Measurements from ENCODE around the gene GORASP1.

GORASP1 gene

DNA sequence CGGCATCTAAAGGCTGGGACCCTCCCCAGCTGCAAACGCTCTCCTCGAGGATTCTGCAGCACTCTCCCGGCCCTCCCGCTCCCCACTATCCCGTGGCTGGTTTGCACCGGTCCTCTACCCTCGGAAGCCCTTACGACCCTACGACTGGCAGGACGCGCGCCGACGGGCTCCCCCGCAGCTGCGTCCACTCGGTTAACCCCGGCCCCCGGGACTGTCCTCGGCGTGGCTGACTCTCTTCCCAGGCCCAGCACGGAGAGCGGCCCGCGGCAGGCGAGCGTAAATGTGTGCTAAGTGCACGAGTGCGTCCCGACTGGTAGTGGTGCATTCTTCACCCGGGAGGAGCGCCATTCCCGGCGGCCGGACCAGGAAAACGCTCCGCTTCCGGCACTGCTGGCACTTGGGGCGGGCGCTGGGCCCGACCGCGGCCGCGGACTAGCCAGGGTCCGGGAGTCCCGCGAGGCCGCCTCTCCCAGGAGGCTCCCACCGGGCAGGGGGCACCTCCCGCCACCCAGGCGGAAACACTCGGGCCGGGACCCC lies 508 bp downstream of the GORASP1 start:
- Histone ChIP-seq H3K27me3 (no peaks in the 10 kb centered on the region), H3K36me3 (no peaks in the 10 kb centered on the region; the same call in 1 of the 2 replicates), H3K4me1 (no peaks in the 10 kb centered on the region), H3K9me3 (no peaks in the 10 kb centered on the region), H3K4me3 (ENCODE audit: low read depth, low read length) (peak overlapping the region; percentile 79)
- TF ChIP-seq, protein P1, sequence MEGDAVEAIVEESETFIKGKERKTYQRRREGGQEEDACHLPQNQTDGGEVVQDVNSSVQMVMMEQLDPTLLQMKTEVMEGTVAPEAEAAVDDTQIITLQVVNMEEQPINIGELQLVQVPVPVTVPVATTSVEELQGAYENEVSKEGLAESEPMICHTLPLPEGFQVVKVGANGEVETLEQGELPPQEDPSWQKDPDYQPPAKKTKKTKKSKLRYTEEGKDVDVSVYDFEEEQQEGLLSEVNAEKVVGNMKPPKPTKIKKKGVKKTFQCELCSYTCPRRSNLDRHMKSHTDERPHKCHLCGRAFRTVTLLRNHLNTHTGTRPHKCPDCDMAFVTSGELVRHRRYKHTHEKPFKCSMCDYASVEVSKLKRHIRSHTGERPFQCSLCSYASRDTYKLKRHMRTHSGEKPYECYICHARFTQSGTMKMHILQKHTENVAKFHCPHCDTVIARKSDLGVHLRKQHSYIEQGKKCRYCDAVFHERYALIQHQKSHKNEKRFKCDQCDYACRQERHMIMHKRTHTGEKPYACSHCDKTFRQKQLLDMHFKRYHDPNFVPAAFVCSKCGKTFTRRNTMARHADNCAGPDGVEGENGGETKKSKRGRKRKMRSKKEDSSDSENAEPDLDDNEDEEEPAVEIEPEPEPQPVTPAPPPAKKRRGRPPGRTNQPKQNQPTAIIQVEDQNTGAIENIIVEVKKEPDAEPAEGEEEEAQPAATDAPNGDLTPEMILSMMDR (IDR thresholded peaks at IDR 0.05; ENCODE audit: low read depth, low read length) = no peak
- peak; percentile 36 for DNase-seq

DNA sequence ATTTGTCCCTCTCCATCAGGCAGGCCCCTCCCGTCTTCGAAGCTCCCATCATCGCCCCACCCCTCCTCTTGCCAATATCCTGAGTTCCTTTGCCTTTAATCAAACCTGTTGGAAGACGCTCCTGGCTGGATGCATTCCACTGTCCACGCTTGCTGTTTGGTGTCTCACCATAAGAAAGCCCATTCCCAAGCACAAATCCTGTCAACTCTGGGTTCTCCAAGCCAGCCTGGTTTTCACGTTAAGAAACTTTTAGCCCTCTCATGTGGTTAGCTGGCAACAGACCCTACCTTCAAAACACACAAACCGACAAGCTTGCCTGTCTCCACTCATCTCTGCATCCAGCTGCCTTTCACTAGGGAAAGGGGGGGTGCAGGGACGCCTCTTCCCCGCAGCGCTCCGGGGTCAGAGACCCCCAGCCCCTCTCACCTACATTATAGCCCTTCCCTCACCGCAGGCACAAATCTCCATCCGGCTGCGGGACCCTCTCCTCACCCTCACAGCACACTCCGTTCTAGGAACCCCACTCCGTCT lies 1.1 kb downstream of the GORASP1 start:
- Histone ChIP-seq H3K27me3 (no peaks in the 10 kb centered on the region), H3K9me3 (no peaks in the 10 kb centered on the region), H3K4me3 (ENCODE audit: low read depth, low read length) (peak overlapping the region; percentile 79), H3K4me1 (no peaks in the 10 kb centered on the region), H3K36me3 (no peaks in the 10 kb centered on the region; the same call in 1 of the 2 replicates)
- TF ChIP-seq, protein P1 (IDR thresholded peaks at IDR 0.05; ENCODE audit: low read depth, low read length) = no peak
- no peak for DNase-seq

DNA sequence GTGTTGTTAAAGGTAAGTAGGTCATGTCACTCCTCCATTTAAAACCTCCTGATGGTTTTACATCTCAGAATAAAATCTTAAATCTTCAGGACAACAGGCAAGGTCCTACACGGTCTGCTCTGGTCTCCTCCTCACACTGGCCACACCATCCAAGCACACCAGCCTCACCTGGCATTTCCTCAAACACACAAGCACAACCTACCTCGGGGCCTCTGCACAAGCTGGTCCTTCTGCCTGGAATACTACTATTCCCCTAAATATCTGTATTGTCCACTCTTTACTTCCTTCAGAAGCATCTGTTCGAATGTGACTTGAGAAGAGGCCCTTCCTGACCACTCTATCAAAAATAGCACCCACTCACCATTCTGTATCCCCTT lies 1.8 kb downstream of the GORASP1 start:
- Histone ChIP-seq H3K36me3 (no peaks in the 10 kb centered on the region; the same call in 1 of the 2 replicates), H3K4me3 (ENCODE audit: low read depth, low read length) (no peak overlapping the region), H3K9me3 (no peaks in the 10 kb centered on the region), H3K27me3 (no peaks in the 10 kb centered on the region), H3K4me1 (no peaks in the 10 kb centered on the region)
- DNase-seq = no peak
- TF ChIP-seq, protein P1 (IDR thresholded peaks at IDR 0.05; ENCODE audit: low read depth, low read length) = no peak

DNA sequence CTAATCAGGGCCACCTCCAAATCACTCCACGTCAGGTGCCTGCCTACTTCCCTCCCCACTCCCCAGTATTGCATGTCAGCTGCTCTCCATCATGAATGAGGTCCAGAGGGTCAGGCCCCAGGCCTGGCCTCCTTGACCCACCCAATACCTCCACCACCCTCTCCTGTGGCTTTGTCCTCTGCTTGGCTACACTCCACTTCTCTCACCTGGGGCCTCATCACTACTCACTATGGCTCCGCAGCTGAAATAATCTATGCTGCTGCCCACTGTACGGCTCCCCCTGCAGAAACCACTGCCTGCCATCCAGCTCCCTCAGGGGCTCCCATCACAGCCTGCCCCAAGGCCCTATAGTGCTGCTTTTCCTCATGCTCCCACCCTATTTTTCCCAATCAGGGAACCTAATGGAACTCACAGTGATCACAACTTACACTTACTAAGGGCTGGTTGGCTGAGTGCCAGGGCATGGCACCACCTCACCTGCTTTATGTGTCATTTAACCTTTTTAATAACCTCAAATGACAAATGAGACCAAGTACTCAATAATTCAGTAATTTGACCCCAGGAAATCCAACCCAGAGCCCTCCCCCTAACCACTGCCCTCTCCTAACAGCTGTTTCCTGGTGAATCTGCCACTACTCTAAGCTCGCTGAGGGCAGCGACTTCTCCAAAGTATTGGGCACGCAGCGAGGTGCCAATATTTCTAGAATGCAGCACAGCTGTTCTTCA lies 2.3 kb downstream of the GORASP1 start:
- Histone ChIP-seq H3K4me3 (ENCODE audit: low read depth, low read length) (no peak overlapping the region), H3K9me3 (no peaks in the 10 kb centered on the region), H3K36me3 (no peaks in the 10 kb centered on the region; the same call in 1 of the 2 replicates), H3K4me1 (no peaks in the 10 kb centered on the region), H3K27me3 (no peaks in the 10 kb centered on the region)
- DNase-seq = no peak
- TF ChIP-seq, protein P1 (IDR thresholded peaks at IDR 0.05; ENCODE audit: low read depth, low read length) = no peak

DNA sequence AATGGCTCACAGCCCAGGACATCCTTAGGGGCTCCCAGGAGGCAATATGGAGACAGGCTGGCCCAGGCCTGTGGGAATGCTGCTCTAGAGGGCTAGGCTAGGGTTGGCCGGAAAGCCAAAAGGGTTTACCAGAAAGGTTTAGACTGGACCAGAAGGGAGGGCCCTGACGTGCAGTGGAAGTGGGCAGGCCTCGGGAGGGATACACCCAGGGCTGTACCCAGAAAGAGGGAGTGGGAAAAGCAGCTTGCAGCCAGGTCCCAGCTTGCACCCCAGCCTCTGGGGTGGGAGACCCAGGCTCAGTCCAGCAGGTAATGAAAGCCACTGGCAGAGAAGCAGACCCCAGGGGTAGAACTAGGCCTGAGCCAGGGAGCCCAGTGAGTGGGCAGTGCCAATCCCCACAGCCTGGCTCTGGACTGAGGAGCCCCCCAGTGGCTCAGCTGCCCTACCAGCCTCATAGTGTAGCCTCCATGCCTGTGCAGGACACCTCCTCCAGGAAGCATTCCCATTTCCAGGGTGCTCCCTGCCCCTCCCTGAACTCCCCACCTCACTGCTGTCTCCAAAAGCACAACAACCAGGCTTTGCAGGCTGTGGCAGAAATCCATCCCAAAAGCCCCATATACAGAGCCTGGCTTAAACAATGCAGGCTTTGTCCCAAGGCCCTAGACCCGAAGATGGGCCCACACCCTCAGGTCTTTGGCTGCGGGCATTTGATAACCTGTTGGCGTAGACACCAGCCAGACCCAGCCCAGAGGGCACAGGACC lies 3.5 kb downstream of the GORASP1 start:
- Histone ChIP-seq H3K36me3 (no peaks in the 10 kb centered on the region; the same call in 1 of the 2 replicates), H3K27me3 (no peaks in the 10 kb centered on the region), H3K9me3 (no peaks in the 10 kb centered on the region), H3K4me1 (no peaks in the 10 kb centered on the region), H3K4me3 (ENCODE audit: low read depth, low read length) (no peak overlapping the region)
- no peak for DNase-seq
- TF ChIP-seq, protein P1 (IDR thresholded peaks at IDR 0.05; ENCODE audit: low read depth, low read length) = no peak

Measured in BE2C (cell line).